Hepatocyte (in vitro differentiated cells): ENCODE results near the gene TNP2. TPM values are rescaled to one million over a fixed set of nuclear protein-coding genes. Genes with fewer than 3 reads are reported as not detected.

Experiments
- DNase-seq: peaks from one replicate; pipeline ENCODE4 v3.0.0-alpha.2; 2016; ENCODE audit warnings: low spot score
- H2AFZ ChIP-seq: fragments of 200-600 bp; sonication (generic); 2 replicates; pipeline ENCODE4 v1.6.0; 2016; ENCODE audit warnings: antibody characterized with exemption, mild to moderate bottlenecking
- H3K27ac ChIP-seq: fragments of 200-600 bp; sonication (generic); 2 replicates; pipeline ENCODE4 v1.5.1; 2016; ENCODE audit warnings: mild to moderate bottlenecking
- H3K27me3 ChIP-seq: fragments of 200-600 bp; sonication (generic); 2 replicates; pipeline ENCODE4 v1.6.1; 2016
- H3K36me3 ChIP-seq: fragments of 200-600 bp; sonication (generic); replicated peaks from 2 replicates; pipeline ENCODE4 v1.5.1; 2016; ENCODE audit warnings: low read depth; ENCODE audit not compliant: insufficient read depth
- H3K4me1 ChIP-seq: fragments of 200-600 bp; sonication (generic); 2 replicates; pipeline ENCODE4 v1.5.1; 2016; ENCODE audit warnings: mild to moderate bottlenecking, moderate library complexity; ENCODE audit not compliant: insufficient read depth
- H3K4me2 ChIP-seq: fragments of 200-600 bp; sonication (generic); 2 replicates; pipeline ENCODE4 v1.6.0; 2016
- H3K4me3 ChIP-seq: fragments of 200-600 bp; sonication (generic); 2 replicates; pipeline ENCODE4 v1.5.1; 2016; ENCODE audit warnings: mild to moderate bottlenecking
- H3K79me2 ChIP-seq: fragments of 200-600 bp; sonication (generic); 2 replicates; pipeline ENCODE4 v1.6.0; 2017; ENCODE audit warnings: mild to moderate bottlenecking
- H3K9me2 ChIP-seq: fragments of 200-600 bp; sonication (generic); replicated peaks from 2 replicates; pipeline ENCODE4 v1.6.0; 2017; ENCODE audit warnings: mild to moderate bottlenecking; ENCODE audit not compliant: insufficient read depth
- H3K9me3 ChIP-seq: fragments of 200-600 bp; sonication (generic); 2 replicates; pipeline ENCODE4 v1.5.1; 2016; ENCODE audit warnings: low read depth, mild to moderate bottlenecking
- H4K20me1 ChIP-seq: fragments of 200-600 bp; sonication (generic); 2 replicates; pipeline ENCODE4 v1.6.0; 2016; ENCODE audit warnings: mild to moderate bottlenecking; ENCODE audit not compliant: insufficient read depth, poor library complexity, severe bottlenecking
- CTCF ChIP-seq: fragments of 200-600 bp; sonication (generic); IDR thresholded peaks from 2 replicates; pipeline ENCODE4 v1.5.1; 2016; ENCODE audit warnings: antibody characterized with exemption, mild to moderate bottlenecking; ENCODE audit not compliant: poor library complexity
- EZH2 ChIP-seq: fragments of 200-600 bp; sonication (generic); IDR thresholded peaks from 2 replicates; pipeline ENCODE4 v1.6.1; 2016; ENCODE audit warnings: antibody characterized with exemption, mild to moderate bottlenecking, borderline replicate concordance
- EZH2phosphoT487 ChIP-seq: fragments of 200-600 bp; sonication (generic); IDR thresholded peaks from one replicate; pipeline ENCODE4 v1.6.1; 2018; ENCODE audit warnings: antibody characterized with exemption, mild to moderate bottlenecking, low read depth, moderate library complexity; ENCODE audit not compliant: unreplicated experiment, severe bottlenecking
- WGBS: methylation state at CpG from one replicate; pipeline ENCODE4 v1.1.6; 2016; ENCODE audit warnings: low lambda C conversion rate; ENCODE audit errors: missing lambda C conversion rate; 5-methylcytosine and 5-hydroxymethylcytosine counted together
- polyA plus RNA-seq: library from polyadenylated mRNA; unstranded; fragments of >200 nt; fragmentation: Nextera tagmentation; extraction: Ambion mirVana; gene quantifications from 2 replicates; pipeline ENCODE4 v1.2.1, GENCODE V29; 2016
- total RNA-seq: library from RNA; depleted of rRNA; stranded (reverse); fragments of >200 nt; gene quantifications from 2 replicates; pipeline ENCODE4 v1.2.3, GENCODE V29; 2014

TNP2 gene
- total and polyA plus RNA-seq, 2 experiments from 2014 or later: not detected

GRCh38 chr16:11250091-11250785 lies 18.9 kb downstream of the TNP2 start:
- H3K9me2 ChIP-seq: no peaks in the 10 kb centered on the region
- H4K20me1 ChIP-seq: peaks cover 32% of the 10 kb centered on the region
- no peaks in the 10 kb centered on the region for H3K36me3 ChIP-seq
- H3K4me3 ChIP-seq: no peak overlapping the region
- no peaks in the 10 kb centered on the region for H3K9me3 ChIP-seq
- WGBS: 71% methylated on average over 14 of the region's 16 CpGs
- DNase-seq: no peak
- H3K4me2 ChIP-seq: no peak overlapping the region
- H3K79me2 ChIP-seq: peaks cover 28% of the 10 kb centered on the region
- H3K4me1 ChIP-seq: peaks cover 8% of the 10 kb centered on the region
- H2AFZ ChIP-seq: no peak overlapping the region
- no peaks in the 10 kb centered on the region for H3K27me3 ChIP-seq
- no peak for TF ChIP-seq EZH2
- TF ChIP-seq CTCF: no peak
- TF ChIP-seq EZH2phosphoT487: no peak
- H3K27ac ChIP-seq: no peak overlapping the region

GRCh38 chr16:11249233-11250061 lies 19.7 kb downstream of the TNP2 start:
- H3K27ac ChIP-seq: no peak overlapping the region
- H3K36me3 ChIP-seq: no peaks in the 10 kb centered on the region
- no peak for DNase-seq
- H3K27me3 ChIP-seq: no peaks in the 10 kb centered on the region
- peaks cover 2% of the 10 kb centered on the region for H3K4me1 ChIP-seq
- H3K4me3 ChIP-seq: no peak overlapping the region
- no peak overlapping the region for H3K4me2 ChIP-seq
- WGBS: 96% methylated on average over 61 of the region's 63 CpGs
- no peak overlapping the region for H2AFZ ChIP-seq
- no peaks in the 10 kb centered on the region for H3K9me2 ChIP-seq
- no peaks in the 10 kb centered on the region for H3K9me3 ChIP-seq
- peaks cover 24% of the 10 kb centered on the region for H4K20me1 ChIP-seq
- TF ChIP-seq EZH2phosphoT487 (no peak), CTCF (no peak), EZH2 (no peak)
- peaks cover 20% of the 10 kb centered on the region for H3K79me2 ChIP-seq

- H3K27ac ChIP-seq: no peak overlapping the region
- H3K9me3 ChIP-seq: no peaks in the 10 kb centered on the region
- no peak for DNase-seq
- no peaks in the 10 kb centered on the region for H3K27me3 ChIP-seq
- no peak overlapping the region for H3K4me3 ChIP-seq
- H3K36me3 ChIP-seq: no peaks in the 10 kb centered on the region
- no peaks in the 10 kb centered on the region for H3K9me2 ChIP-seq
- H3K4me2 ChIP-seq: no peak overlapping the region
- no peak overlapping the region for H2AFZ ChIP-seq
- WGBS: 97% methylated on average over 8 of the region's 8 CpGs
- TF ChIP-seq CTCF: no peak
- no peak for TF ChIP-seq EZH2
- no peak for TF ChIP-seq EZH2phosphoT487
- peaks cover 11% of the 10 kb centered on the region for H4K20me1 ChIP-seq
- H3K4me1 ChIP-seq: no peaks in the 10 kb centered on the region
- H3K79me2 ChIP-seq: peaks cover 7% of the 10 kb centered on the region
These were observed 21.0 kb downstream of the TNP2 start for GRCh38 chr16:11248133-11248532.
